Measurements from ENCODE around the gene DEFB132. TPM values are rescaled to one million over a fixed set of nuclear protein-coding genes. Genes with fewer than 3 reads are reported as not detected.
A peak's percentile ranks its signal among the peaks of the same experiment; 100 is the strongest.

Gene DEFB132
- total and polyA plus RNA-seq, 2 of the 13 experiments (the other 11 are each of a cell fraction or from before 2014, with no cell fraction given) = not detected

DNA sequence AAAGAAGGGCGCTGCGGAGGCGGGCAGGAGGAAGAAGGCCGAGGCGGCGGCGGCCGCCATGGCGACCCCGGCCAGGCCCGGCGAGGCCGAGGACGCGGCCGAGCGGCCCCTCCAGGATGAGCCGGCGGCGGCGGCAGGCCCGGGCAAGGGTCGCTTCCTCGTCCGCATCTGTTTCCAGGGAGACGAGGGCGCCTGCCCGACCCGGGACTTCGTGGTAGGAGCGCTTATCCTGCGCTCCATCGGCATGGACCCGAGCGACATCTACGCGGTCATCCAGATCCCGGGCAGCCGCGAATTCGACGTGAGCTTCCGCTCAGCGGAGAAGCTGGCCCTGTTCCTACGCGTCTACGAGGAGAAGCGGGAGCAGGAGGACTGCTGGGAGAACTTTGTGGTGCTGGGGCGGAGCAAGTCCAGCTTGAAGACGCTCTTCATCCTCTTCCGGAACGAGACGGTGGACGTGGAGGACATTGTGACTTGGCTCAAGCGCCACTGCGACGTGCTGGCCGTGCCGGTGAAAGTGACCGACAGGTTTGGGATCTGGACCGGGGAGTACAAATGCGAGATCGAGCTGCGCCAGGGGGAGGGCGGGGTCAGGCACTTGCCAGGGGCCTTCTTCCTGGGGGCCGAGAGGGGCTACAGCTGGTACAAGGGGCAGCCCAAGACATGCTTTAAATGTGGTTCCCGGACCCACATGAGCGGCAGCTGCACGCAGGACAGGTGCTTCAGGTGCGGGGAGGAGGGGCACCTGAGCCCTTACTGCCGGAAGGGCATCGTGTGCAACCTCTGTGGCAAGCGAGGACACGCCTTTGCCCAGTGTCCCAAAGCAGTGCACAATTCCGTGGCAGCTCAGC lies 40.6 kb downstream of the DEFB132 start (continued):
- TF ChIP-seq, protein P1, sequence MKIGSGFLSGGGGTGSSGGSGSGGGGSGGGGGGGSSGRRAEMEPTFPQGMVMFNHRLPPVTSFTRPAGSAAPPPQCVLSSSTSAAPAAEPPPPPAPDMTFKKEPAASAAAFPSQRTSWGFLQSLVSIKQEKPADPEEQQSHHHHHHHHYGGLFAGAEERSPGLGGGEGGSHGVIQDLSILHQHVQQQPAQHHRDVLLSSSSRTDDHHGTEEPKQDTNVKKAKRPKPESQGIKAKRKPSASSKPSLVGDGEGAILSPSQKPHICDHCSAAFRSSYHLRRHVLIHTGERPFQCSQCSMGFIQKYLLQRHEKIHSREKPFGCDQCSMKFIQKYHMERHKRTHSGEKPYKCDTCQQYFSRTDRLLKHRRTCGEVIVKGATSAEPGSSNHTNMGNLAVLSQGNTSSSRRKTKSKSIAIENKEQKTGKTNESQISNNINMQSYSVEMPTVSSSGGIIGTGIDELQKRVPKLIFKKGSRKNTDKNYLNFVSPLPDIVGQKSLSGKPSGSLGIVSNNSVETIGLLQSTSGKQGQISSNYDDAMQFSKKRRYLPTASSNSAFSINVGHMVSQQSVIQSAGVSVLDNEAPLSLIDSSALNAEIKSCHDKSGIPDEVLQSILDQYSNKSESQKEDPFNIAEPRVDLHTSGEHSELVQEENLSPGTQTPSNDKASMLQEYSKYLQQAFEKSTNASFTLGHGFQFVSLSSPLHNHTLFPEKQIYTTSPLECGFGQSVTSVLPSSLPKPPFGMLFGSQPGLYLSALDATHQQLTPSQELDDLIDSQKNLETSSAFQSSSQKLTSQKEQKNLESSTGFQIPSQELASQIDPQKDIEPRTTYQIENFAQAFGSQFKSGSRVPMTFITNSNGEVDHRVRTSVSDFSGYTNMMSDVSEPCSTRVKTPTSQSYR (CRISPR knock-in tag; IDR thresholded peaks at IDR 0.05; ENCODE audit: borderline replicate concordance) = peak; percentile 74
- TF ChIP-seq, protein P2, sequence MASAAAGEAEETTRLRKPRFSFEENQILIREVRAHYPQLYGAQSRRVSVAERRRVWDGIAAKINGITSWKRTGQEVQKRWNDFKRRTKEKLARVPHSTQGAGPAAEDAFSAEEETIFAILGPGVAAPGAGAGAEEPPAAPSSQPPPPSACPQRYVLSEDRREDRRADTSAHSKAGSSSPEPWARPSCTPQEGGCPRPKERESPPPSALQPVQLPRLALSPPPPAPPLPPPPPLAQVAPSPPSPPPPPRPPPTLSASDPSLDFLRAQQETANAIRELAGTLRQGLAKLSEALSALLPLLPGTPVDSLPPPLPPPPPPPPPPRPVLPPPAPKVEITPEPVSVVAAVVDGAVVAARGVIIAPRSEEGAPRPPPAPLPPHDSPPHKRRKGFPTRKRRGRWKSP (CRISPR knock-in tag; IDR thresholded peaks at IDR 0.05) = no peak; the same call in 1 of the 2 replicates
- TF ChIP-seq, protein P3, sequence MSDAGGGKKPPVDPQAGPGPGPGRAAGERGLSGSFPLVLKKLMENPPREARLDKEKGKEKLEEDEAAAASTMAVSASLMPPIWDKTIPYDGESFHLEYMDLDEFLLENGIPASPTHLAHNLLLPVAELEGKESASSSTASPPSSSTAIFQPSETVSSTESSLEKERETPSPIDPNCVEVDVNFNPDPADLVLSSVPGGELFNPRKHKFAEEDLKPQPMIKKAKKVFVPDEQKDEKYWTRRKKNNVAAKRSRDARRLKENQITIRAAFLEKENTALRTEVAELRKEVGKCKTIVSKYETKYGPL (CRISPR knock-in tag; IDR thresholded peaks at IDR 0.05) = no peak
- TF ChIP-seq NFATC3 (CRISPR knock-in tag; IDR thresholded peaks at IDR 0.05) (no peak), ZNF629 (CRISPR knock-in tag; conservative IDR thresholded peaks at IDR 0.05) (no peak; the same call in 1 of the 2 replicates), ARHGAP35 (CRISPR knock-in tag; IDR thresholded peaks at IDR 0.05; ENCODE audit: borderline replicate concordance) (peak; percentile 62), FOXK1 (CRISPR knock-in tag; IDR thresholded peaks at IDR 0.05; ENCODE audit: borderline replicate concordance, low read depth) (peak; percentile 57; the same call in 1 of the 2 replicates), ZNF550 (CRISPR knock-in tag; IDR thresholded peaks at IDR 0.05; ENCODE audit: borderline replicate concordance) (peak; percentile 23), ZFP90 (CRISPR knock-in tag; IDR thresholded peaks at IDR 0.05; ENCODE audit: borderline replicate concordance) (peak; percentile 58; the same call in 1 of the 2 replicates), ZNF547 (CRISPR knock-in tag; IDR thresholded peaks at IDR 0.05) (no peak; the same call in 1 of the 2 replicates), ZNF326 (CRISPR knock-in tag; IDR thresholded peaks at IDR 0.05; ENCODE audit: borderline replicate concordance) (no peak), MXD4 (CRISPR knock-in tag; IDR thresholded peaks at IDR 0.05) (peak; percentile 79; the same call in 1 of the 2 replicates), SAP130 (CRISPR knock-in tag; IDR thresholded peaks at IDR 0.05; ENCODE audit: low read depth) (peak; percentile 85), ZNF205 (CRISPR knock-in tag; IDR thresholded peaks at IDR 0.05) (peak; percentile 67)
- TF ChIP-seq, protein P4, sequence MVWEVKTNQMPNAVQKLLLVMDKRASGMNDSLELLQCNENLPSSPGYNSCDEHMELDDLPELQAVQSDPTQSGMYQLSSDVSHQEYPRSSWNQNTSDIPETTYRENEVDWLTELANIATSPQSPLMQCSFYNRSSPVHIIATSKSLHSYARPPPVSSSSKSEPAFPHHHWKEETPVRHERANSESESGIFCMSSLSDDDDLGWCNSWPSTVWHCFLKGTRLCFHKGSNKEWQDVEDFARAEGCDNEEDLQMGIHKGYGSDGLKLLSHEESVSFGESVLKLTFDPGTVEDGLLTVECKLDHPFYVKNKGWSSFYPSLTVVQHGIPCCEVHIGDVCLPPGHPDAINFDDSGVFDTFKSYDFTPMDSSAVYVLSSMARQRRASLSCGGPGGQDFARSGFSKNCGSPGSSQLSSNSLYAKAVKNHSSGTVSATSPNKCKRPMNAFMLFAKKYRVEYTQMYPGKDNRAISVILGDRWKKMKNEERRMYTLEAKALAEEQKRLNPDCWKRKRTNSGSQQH (CRISPR knock-in tag; IDR thresholded peaks at IDR 0.05; ENCODE audit: low read depth) = peak; percentile 82; the same call in 1 of the 2 replicates
- TF ChIP-seq, protein P5, sequence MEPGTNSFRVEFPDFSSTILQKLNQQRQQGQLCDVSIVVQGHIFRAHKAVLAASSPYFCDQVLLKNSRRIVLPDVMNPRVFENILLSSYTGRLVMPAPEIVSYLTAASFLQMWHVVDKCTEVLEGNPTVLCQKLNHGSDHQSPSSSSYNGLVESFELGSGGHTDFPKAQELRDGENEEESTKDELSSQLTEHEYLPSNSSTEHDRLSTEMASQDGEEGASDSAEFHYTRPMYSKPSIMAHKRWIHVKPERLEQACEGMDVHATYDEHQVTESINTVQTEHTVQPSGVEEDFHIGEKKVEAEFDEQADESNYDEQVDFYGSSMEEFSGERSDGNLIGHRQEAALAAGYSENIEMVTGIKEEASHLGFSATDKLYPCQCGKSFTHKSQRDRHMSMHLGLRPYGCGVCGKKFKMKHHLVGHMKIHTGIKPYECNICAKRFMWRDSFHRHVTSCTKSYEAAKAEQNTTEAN (CRISPR knock-in tag; conservative IDR thresholded peaks at IDR 0.05) = peak; percentile 89
- TF ChIP-seq, protein P6, sequence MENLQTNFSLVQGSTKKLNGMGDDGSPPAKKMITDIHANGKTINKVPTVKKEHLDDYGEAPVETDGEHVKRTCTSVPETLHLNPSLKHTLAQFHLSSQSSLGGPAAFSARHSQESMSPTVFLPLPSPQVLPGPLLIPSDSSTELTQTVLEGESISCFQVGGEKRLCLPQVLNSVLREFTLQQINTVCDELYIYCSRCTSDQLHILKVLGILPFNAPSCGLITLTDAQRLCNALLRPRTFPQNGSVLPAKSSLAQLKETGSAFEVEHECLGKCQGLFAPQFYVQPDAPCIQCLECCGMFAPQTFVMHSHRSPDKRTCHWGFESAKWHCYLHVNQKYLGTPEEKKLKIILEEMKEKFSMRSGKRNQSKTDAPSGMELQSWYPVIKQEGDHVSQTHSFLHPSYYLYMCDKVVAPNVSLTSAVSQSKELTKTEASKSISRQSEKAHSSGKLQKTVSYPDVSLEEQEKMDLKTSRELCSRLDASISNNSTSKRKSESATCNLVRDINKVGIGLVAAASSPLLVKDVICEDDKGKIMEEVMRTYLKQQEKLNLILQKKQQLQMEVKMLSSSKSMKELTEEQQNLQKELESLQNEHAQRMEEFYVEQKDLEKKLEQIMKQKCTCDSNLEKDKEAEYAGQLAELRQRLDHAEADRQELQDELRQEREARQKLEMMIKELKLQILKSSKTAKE (CRISPR knock-in tag; IDR thresholded peaks at IDR 0.05; ENCODE audit: borderline replicate concordance) = 0 out of 2 replicates have a peak, but pooled peaks have one; percentile 26

All from HepG2 (cell line).